HEK293T (cell line): ENCODE measurements around the gene FKBP2.

Experiments
- BHLHE40 ChIP-seq: fragments of 450-650 bp; IDR thresholded peaks from 2 replicates; pipeline ENCODE4 v1.6.1; 2016; ENCODE audit warnings: mild to moderate bottlenecking, moderate library complexity, borderline replicate concordance
- ELF4 ChIP-seq: fragments of 450-650 bp; IDR thresholded peaks from 2 replicates; pipeline ENCODE4 v1.6.1; 2017; ENCODE audit warnings: antibody characterized with exemption
- FOXA1 ChIP-seq: fragments of 450-650 bp; IDR thresholded peaks from 2 replicates; pipeline ENCODE4 v1.6.1; 2016; ENCODE audit warnings: mild to moderate bottlenecking
- FOXK2 ChIP-seq: fragments of 450-650 bp; IDR thresholded peaks from 2 replicates; pipeline ENCODE4 v1.6.1; 2016; ENCODE audit warnings: mild to moderate bottlenecking
- FOXM1 ChIP-seq: fragments of 450-650 bp; IDR thresholded peaks from 2 replicates; pipeline ENCODE4 v1.6.1; 2017; ENCODE audit warnings: mild to moderate bottlenecking, borderline replicate concordance
- L3MBTL2 ChIP-seq: fragments of 450-650 bp; conservative IDR thresholded peaks from 2 replicates; pipeline ENCODE4 v1.6.1; 2016; ENCODE audit warnings: mild to moderate bottlenecking
- LEF1 ChIP-seq: fragments of 450-650 bp; IDR thresholded peaks from 2 replicates; pipeline ENCODE4 v1.6.1; 2017; ENCODE audit warnings: mild to moderate bottlenecking, borderline replicate concordance
- NFRKB ChIP-seq: fragments of 450-650 bp; IDR thresholded peaks from 2 replicates; pipeline ENCODE4 v1.6.1; 2016; ENCODE audit warnings: mild to moderate bottlenecking, moderate library complexity
- SP1 ChIP-seq: fragments of 450-650 bp; IDR thresholded peaks from 2 replicates; pipeline ENCODE4 v1.6.1; 2017
- SUZ12 ChIP-seq: fragments of 450-650 bp; IDR thresholded peaks from 2 replicates; pipeline ENCODE4 v1.6.1; 2016; ENCODE audit warnings: mild to moderate bottlenecking
- ZNF384 ChIP-seq: fragments of 450-650 bp; IDR thresholded peaks from 2 replicates; pipeline ENCODE4 v1.6.1; 2016
- TF ChIP-seq, protein P1 (sequence below): fragments of 450-650 bp; IDR thresholded peaks from 2 replicates; pipeline ENCODE4 v1.6.1; 2016

DNA sequence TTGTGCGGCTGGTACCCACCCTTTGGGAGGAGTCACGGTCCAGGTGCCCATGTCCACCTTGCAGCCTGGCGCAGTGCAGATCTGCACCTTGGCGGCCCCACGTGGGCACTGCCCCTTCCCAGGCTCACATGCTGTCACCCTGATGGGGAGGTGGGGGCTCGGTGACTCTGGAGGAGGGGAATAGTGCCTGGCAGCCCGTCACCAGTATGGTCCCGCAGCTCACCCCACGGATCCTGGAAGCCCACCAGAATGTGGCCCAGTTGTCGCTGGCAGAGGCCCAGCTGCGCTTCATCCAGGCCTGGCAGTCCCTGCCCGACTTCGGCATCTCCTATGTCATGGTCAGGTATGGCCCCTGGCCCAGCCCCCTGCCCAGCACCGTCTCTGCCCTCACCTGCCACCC is 20.1 kb upstream of the FKBP2 start:
- TF ChIP-seq SP1, result no peak
- TF ChIP-seq FOXM1, result no peak
- TF ChIP-seq ELF4, result no peak
- TF ChIP-seq FOXA1, result no peak
- TF ChIP-seq ZNF384, result no peak
- TF ChIP-seq, protein P1, sequence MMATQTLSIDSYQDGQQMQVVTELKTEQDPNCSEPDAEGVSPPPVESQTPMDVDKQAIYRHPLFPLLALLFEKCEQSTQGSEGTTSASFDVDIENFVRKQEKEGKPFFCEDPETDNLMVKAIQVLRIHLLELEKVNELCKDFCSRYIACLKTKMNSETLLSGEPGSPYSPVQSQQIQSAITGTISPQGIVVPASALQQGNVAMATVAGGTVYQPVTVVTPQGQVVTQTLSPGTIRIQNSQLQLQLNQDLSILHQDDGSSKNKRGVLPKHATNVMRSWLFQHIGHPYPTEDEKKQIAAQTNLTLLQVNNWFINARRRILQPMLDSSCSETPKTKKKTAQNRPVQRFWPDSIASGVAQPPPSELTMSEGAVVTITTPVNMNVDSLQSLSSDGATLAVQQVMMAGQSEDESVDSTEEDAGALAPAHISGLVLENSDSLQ, result no peak
- TF ChIP-seq FOXK2, result no peak
- TF ChIP-seq BHLHE40, result no peak
- no peak for TF ChIP-seq NFRKB
- no peak for TF ChIP-seq SUZ12
- no peak for TF ChIP-seq L3MBTL2
- TF ChIP-seq LEF1, result no peak
